ENCODE measurements around the gene GRN.

Gene GRN

DNA sequence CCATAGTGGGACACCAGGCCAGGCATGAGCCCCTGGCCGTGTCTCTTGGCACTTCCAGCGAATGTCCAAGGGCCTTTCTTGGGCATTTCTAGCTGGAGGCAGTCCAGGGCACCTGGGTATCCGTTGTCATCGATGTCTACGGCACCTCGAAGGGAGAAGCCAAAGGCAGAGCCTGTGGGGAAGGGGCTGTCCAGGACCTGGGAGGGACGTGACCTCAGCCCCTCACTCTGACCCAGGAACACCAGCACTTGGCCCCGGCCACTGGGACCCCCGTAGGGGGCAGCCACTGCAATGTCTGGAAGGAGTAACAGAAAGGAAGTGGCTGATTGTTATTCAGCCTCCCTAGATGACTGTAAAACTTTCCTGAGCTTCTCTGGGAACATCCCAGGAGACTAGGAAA lies 35.7 kb downstream of the GRN start:
- ChIA-PET POLR2A (no interaction called here), CTCF (interaction anchor here (1.1 kb wide), 1 partner anchor 36 kb away, joined by 3 read pairs; the partner anchor contains the start of gene GRN)
- DNase-seq (ENCODE audit: extremely low spot score): no peak
- TF ChIP-seq, protein P1, sequence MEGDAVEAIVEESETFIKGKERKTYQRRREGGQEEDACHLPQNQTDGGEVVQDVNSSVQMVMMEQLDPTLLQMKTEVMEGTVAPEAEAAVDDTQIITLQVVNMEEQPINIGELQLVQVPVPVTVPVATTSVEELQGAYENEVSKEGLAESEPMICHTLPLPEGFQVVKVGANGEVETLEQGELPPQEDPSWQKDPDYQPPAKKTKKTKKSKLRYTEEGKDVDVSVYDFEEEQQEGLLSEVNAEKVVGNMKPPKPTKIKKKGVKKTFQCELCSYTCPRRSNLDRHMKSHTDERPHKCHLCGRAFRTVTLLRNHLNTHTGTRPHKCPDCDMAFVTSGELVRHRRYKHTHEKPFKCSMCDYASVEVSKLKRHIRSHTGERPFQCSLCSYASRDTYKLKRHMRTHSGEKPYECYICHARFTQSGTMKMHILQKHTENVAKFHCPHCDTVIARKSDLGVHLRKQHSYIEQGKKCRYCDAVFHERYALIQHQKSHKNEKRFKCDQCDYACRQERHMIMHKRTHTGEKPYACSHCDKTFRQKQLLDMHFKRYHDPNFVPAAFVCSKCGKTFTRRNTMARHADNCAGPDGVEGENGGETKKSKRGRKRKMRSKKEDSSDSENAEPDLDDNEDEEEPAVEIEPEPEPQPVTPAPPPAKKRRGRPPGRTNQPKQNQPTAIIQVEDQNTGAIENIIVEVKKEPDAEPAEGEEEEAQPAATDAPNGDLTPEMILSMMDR (IDR thresholded peaks at IDR 0.05; ENCODE audit: control extremely low read depth, extremely low read depth, low read depth, missing control alignments): no peak

DNA sequence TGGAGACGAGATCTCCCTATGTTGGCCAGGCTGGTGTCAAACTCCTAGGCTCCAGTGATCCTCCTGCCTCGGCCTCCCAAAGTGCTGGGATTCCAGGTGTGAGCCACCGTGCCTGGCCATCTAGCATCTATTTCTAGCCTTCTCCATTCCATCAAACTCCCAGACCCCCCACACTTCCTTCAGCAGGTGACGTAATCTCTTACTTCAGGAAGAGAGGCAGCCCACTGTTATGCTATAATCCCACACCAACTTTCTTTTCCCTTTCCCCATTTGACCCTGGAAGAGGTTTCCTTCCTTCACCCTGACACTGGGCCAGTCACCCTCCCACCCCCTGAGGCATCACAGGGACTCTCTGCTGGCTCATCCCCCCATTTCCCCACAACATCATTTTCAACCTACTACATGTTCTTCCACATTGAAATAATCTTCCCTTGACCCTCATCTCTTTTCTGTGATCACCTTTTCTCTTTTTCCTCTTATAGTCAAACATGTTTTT lies 36.8 kb downstream of the GRN start:
- POLR2A ChIA-PET: no interaction called here
- DNase-seq (ENCODE audit: extremely low spot score): no peak

DNA sequence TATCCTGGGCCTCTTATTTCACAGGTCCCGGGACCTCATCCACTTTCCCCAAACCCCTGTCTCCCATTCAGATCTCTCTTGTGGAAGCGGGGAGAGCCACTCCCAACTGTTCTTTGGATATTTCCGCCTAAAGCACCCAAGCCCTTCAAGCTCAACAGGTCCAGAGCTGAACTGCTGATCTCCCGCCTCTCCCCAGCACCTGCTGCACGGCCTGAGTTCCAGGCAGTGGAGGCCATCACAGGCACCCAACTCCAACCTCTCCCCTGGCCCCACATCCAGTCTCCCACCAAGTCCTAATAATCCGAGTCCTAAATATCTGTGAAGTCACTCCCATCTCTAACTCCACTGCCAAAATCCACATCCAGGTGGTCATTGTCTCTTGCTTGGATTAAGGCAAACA lies 37.8 kb downstream of the GRN start:
- no peak for DNase-seq (ENCODE audit: extremely low spot score)
- CTCF ChIA-PET: interaction anchor here (1.3 kb wide), 1 partner anchor 38 kb away, joined by 3 read pairs; the partner anchor contains the start of gene GRN
- TF ChIP-seq, protein P1 (IDR thresholded peaks at IDR 0.05; ENCODE audit: control extremely low read depth, extremely low read depth, low read depth, missing control alignments): no peak
- POLR2A ChIA-PET: interaction anchor here (0.5 kb wide), 1 partner anchor 19 kb away, joined by 5 read pairs; the partner anchor contains the start of gene FAM171A2

More for the DNA sequence above, 36.8 kb downstream of the GRN start:
- CTCF ChIA-PET: no interaction called here
- TF ChIP-seq, protein P1 (IDR thresholded peaks at IDR 0.05; ENCODE audit: control extremely low read depth, extremely low read depth, low read depth, missing control alignments): no peak

DNA sequence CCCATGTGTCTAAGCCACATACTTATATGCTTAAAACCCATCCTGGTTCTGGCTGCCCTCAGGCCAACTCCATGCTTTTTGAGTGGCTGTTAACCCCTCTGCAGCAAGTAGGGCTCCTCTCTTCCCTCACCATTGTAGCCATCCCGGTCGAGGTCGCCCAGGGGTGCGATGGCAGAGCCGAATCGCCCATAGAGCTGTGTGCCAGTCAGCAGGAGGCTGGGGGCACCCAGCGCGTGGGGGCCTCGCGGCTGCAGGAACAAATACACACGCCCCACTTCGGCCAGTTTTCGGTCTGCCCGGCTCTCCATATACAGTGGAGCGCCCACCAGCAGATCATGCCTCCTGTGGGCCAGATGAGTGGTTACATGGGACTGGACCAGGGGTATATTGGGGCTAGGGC lies 38.3 kb downstream of the GRN start:
- ChIA-PET CTCF (interaction anchor here (1.3 kb wide), 1 partner anchor 39 kb away, joined by 3 read pairs; the partner anchor contains the start of gene GRN), POLR2A (no interaction called here)
- TF ChIP-seq, protein P1 (IDR thresholded peaks at IDR 0.05; ENCODE audit: control extremely low read depth, extremely low read depth, low read depth, missing control alignments): no peak
- DNase-seq (ENCODE audit: extremely low spot score): no peak

DNA sequence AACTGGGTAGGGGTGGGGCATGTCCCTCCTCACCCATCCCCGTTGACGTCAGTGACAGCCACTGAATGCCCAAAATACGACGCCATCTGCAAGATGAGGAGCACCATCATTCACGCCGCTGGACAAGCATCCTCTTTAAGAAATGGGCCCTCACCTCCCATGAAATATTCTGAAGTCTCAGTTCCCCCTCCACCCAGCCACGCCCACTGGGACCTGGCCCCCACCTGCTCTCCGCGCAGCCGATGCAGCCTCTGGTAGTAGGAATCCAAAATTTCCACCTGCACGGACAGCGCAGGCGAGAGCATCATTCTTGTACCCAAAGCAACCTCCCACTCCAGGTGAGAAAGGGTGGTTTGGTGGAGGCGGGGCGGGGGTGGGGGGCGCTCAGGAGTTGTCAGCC lies 38.8 kb downstream of the GRN start:
- no peak for DNase-seq (ENCODE audit: extremely low spot score)
- TF ChIP-seq, protein P1 (IDR thresholded peaks at IDR 0.05; ENCODE audit: control extremely low read depth, extremely low read depth, low read depth, missing control alignments): no peak
- ChIA-PET CTCF (interaction anchor here (1.3 kb wide), 1 partner anchor 39 kb away, joined by 3 read pairs; the partner anchor contains the start of gene GRN), POLR2A (no interaction called here)

DNA sequence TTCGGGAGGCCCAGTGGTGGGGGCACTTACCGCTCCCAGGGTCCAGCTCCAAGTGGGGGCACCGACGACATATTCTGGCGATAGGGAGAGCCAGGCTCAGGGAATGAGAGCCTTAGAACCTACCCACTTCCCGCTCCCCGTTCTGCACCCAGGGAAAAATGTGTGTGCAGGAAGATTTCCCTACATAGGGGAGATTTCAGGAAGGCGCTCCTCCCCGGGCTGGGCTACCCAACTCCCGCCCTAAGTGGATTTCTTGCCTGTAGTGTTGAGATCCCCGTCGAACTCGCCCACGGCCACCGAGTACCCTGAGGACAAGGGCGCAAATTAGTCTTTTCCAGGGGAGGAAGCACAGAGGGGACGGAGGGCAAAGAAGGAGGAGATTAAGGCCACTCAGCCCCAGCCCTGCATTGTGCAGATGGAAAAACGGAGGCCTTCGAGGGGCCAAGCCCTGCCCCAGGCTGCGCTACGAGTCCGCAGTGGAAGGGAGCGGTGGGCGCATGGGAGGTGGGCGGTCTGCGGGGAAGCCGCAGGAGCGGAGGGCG lies 39.2 kb downstream of the GRN start:
- no peak for DNase-seq (ENCODE audit: extremely low spot score)
- ChIA-PET POLR2A (no interaction called here), CTCF (interaction anchor here (1.2 to 2.6 kb wide), 4 partner anchors 10 to 174 kb away, joined by 4 to 10 read pairs (median 6); no protein-coding TSS in a partner anchor)
- TF ChIP-seq, protein P1 (IDR thresholded peaks at IDR 0.05; ENCODE audit: control extremely low read depth, extremely low read depth, low read depth, missing control alignments): no peak
